Peyer's patch (tissue), 4 donors: Measurements from ENCODE around the gene MTG2.

Source experiments
- CTCF ChIP-seq, 6 experiments: fragments of 450-650 bp in 4 of 6; fragments of 200-600 bp in 2 of 6; sonication (generic) in 1 of 6; IDR thresholded peaks; one replicate each; pipeline ENCODE4 v1.5.1; 2017 to 2019; ENCODE audit warnings: antibody characterized with exemption in 6 of 6, mild to moderate bottlenecking in 3 of 6, moderate library complexity in 1 of 6
- POLR2A ChIP-seq, 2 donors: fragments of 450-650 bp; IDR thresholded peaks; one replicate each; pipeline ENCODE4 v1.5.1; 2017; ENCODE audit warnings: antibody characterized with exemption in 2 of 2, mild to moderate bottlenecking in 2 of 2, moderate library complexity in 2 of 2

- TF ChIP-seq CTCF (IDR thresholded peaks at IDR 0.05), result no peak
- no peak for TF ChIP-seq POLR2A (IDR thresholded peaks at IDR 0.05)
Measured at GRCh38 chr20:62222972-62223371, 40.1 kb downstream of the MTG2 start.
